Dermis blood vessel endothelial cell (primary cell): Measurements from ENCODE around the gene NSMF. TPM values are rescaled to one million over a fixed set of nuclear protein-coding genes. Genes with fewer than 3 reads are reported as not detected.
A peak's percentile ranks its signal among the peaks of the same experiment; 100 is the strongest.

Experiments
- DNase-seq: peaks from one replicate; pipeline ENCODE4 v3.0.0; 2010
- total RNA-seq: library from RNA; depleted of rRNA; stranded (reverse); fragments of >200 nt; gene quantifications from 2 replicates; pipeline ENCODE4 v1.2.3, GENCODE V29; 2014

The NSMF gene
- total RNA-seq, 1 donor from 2014 or later = 32.8 TPM

GRCh38 chr9:137429974-137430722 lies 29.0 kb downstream of the NSMF start:
- DNase-seq = no peak

- DNase-seq = no peak
These were observed 29.6 kb downstream of the NSMF start for GRCh38 chr9:137429546-137429890.

- DNase-seq = no peak
These were observed 30.1 kb downstream of the NSMF start for GRCh38 chr9:137428841-137429545.

- DNase-seq = no peak
These were observed 30.9 kb downstream of the NSMF start for GRCh38 chr9:137428311-137428630.

- no peak for DNase-seq
These were observed 31.5 kb downstream of the NSMF start for GRCh38 chr9:137427454-137428310.

- DNase-seq = no peak
These were observed 33.0 kb downstream of the NSMF start for GRCh38 chr9:137426018-137426681.

- peak; percentile 37 for DNase-seq
These were observed 35.4 kb downstream of the NSMF start for GRCh38 chr9:137423514-137424291.

- peak; percentile 96 for DNase-seq
These were observed 36.3 kb downstream of the NSMF start, which contains the start of the genes EXD3 and NOXA1 for GRCh38 chr9:137422604-137423513. Gene EXD3 (minus strand): TSS chr9:137423162. CDS start chr9:137395357, 27,805 bp downstream. Gene NOXA1 (plus strand): TSS chr9:137423393. CDS start chr9:137423530, 137 bp downstream.

- peak; percentile 28 for DNase-seq
These were observed 37.1 kb downstream of the NSMF start for GRCh38 chr9:137421838-137422603.

- DNase-seq = peak; percentile 50
These were observed 41.7 kb downstream of the NSMF start for GRCh38 chr9:137417161-137418021.

- DNase-seq = peak; percentile 46
These were observed 42.5 kb downstream of the NSMF start for GRCh38 chr9:137416563-137417151.

GRCh38 chr9:137416006-137416562 lies 43.0 kb downstream of the NSMF start:
- DNase-seq = no peak

- DNase-seq = no peak
These were observed 43.7 kb downstream of the NSMF start for GRCh38 chr9:137415451-137415850.

- peak; percentile 29 for DNase-seq
These were observed 46.7 kb downstream of the NSMF start for GRCh38 chr9:137412431-137412830.

- DNase-seq = peak; percentile 97
These were observed 47.3 kb downstream of the NSMF start for GRCh38 chr9:137411645-137412380.

GRCh38 chr9:137411260-137411644 lies 47.9 kb downstream of the NSMF start:
- DNase-seq = no peak

GRCh38 chr9:137410891-137411249 lies 48.3 kb downstream of the NSMF start:
- no peak for DNase-seq
